ENCODE measurements around the gene SEMA4A.

Gene SEMA4A

DNA sequence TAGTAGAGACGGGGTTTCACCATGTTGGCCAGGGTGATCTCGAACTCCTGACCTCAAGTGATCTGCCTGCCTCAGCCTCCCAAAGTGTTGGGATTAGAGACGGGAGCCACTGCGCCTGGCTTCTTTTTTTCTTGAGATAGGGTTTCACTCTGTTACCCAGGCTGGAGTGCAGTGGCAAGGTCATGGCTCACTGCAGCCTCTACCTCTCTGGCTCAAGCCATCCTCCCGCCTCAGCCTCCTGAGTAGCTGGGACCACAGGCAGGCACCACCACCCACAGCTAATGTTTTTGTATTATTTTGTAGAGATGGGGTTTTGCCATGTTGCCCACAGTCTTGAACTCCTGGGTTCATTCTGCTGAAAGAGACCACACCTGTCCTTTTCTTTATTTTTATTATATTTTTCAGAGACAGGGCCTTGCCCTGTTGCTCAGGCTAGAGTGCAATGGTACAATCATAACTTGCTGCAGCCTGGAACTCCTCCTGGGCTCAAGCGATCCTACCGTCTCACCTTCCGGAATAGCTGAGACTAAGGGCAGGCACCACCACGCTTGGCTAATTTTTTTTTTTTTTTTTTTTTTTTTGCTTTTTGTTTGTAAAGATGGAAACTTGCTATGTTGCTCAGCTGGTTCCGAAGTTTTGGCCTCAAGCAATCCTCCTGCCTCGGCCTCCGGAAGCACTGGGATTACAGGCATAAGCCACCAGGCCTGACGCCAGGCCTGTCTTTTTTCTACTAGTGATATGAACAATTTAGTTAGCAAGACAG is 35.8 kb upstream of the SEMA4A start:
- TF ChIP-seq, protein P1, sequence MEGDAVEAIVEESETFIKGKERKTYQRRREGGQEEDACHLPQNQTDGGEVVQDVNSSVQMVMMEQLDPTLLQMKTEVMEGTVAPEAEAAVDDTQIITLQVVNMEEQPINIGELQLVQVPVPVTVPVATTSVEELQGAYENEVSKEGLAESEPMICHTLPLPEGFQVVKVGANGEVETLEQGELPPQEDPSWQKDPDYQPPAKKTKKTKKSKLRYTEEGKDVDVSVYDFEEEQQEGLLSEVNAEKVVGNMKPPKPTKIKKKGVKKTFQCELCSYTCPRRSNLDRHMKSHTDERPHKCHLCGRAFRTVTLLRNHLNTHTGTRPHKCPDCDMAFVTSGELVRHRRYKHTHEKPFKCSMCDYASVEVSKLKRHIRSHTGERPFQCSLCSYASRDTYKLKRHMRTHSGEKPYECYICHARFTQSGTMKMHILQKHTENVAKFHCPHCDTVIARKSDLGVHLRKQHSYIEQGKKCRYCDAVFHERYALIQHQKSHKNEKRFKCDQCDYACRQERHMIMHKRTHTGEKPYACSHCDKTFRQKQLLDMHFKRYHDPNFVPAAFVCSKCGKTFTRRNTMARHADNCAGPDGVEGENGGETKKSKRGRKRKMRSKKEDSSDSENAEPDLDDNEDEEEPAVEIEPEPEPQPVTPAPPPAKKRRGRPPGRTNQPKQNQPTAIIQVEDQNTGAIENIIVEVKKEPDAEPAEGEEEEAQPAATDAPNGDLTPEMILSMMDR (IDR thresholded peaks at IDR 0.05) = no peak

- TF ChIP-seq, protein P1 (IDR thresholded peaks at IDR 0.05) = no peak
These were observed 35.1 kb upstream of the SEMA4A start for GRCh38 chr1:156118177-156118868.

GRCh38 chr1:156119503-156120209 is 33.7 kb upstream of the SEMA4A start:
- TF ChIP-seq, protein P1 (IDR thresholded peaks at IDR 0.05) = no peak

DNA sequence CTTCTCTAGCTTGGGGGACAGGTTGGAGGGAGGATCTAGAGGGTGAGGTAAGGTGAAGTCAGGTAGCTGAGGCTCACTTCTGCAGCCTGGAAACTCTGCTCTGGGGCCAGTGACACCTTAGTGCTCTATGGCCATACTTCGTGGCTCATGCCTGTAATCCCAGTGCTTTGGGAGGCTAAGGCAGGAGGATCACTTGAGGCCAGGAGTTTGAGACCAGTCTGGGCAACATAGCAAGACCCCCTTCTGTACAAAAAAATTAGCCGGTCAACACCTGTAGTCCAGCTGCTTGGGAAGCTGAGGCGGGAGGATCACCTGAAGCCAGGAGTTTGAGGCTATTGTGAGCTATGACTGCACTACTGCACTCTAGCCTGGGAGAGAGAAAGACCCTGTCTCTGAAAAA is 33.1 kb upstream of the SEMA4A start:
- TF ChIP-seq, protein P1 (IDR thresholded peaks at IDR 0.05) = no peak

DNA sequence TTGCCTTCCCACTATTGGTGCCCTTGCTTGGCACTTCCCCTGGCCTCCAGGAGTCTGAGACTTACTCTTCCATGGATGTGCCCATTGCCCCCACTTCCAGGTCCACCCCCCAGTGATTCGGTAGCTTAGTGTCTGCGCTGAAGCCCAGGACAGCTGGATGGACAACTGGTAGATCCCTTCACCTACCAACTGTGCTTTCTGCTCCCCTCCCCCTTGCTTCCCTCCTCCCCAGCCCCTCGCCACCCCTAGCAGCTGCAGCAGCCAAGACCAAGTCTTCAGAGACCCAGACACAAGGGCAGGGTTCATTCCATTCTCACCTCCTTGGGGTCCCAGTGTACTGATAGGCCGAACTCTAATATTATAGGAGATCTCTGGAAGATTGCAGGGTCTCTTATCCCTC is 31.9 kb upstream of the SEMA4A start:
- TF ChIP-seq, protein P1 (IDR thresholded peaks at IDR 0.05) = no peak

DNA sequence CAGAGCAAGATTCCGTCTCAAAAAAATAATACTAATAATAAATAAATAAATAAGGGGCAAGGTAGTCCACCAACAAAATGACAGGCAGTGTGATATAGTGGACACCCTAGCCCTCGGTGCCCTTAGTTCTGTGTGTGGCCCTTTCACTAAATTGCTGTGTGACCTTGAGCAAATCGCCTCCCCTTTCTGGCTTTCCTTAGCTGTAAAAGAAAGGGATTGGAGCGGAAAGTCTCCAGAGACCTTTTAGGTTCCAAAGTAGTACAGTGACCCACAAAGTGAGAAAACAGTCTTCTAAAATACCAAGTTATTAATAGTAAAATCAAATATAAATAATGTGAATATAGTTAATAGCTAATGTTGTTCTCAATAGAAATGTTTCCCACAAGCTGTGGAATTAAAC is 31.3 kb upstream of the SEMA4A start:
- TF ChIP-seq, protein P1 (IDR thresholded peaks at IDR 0.05) = no peak

- TF ChIP-seq, protein P1 (IDR thresholded peaks at IDR 0.05) = 0 out of 2 replicates have a peak, but pooled peaks have one; percentile 20
These were observed 30.6 kb upstream of the SEMA4A start for GRCh38 chr1:156122519-156123355.
